Stimulated activated CD8-positive, alpha-beta memory T cell treated with anti-CD3 and anti-CD28 coated beads, Interleukin-4, amount 100 ng/mL, for 48 hours (primary cell): ENCODE measurements around the gene NXPH4.

ENCODE experiments used
- DNase-seq: peaks from one replicate; pipeline ENCODE4 v3.0.0-alpha.2; 2020

NXPH4 gene

GRCh38 chr12:57183939-57184725, 32.5 kb upstream of the NXPH4 start:
- no peak for DNase-seq

GRCh38 chr12:57185403-57185802, 31.2 kb upstream of the NXPH4 start:
- DNase-seq = no peak

GRCh38 chr12:57185906-57186508, 30.6 kb upstream of the NXPH4 start:
- no peak for DNase-seq

- no peak for DNase-seq
Observed at GRCh38 chr12:57187222-57188089, 29.1 kb upstream of the NXPH4 start.

GRCh38 chr12:57188090-57188425, 28.5 kb upstream of the NXPH4 start:
- no peak for DNase-seq

GRCh38 chr12:57190037-57190436, 26.6 kb upstream of the NXPH4 start:
- no peak for DNase-seq

- no peak for DNase-seq
Observed at GRCh38 chr12:57190821-57191220, 25.8 kb upstream of the NXPH4 start.

- DNase-seq = no peak
Observed at GRCh38 chr12:57191410-57191809, 25.2 kb upstream of the NXPH4 start.

- DNase-seq = no peak
Observed at GRCh38 chr12:57192920-57193319, 23.7 kb upstream of the NXPH4 start.

GRCh38 chr12:57193706-57194245, 22.8 kb upstream of the NXPH4 start:
- DNase-seq = no peak

- DNase-seq = no peak
Observed at GRCh38 chr12:57194253-57194652, 22.3 kb upstream of the NXPH4 start.

- no peak for DNase-seq
Observed at GRCh38 chr12:57195186-57195585, 21.4 kb upstream of the NXPH4 start.

- no peak for DNase-seq
Observed at GRCh38 chr12:57195611-57196371, 20.8 kb upstream of the NXPH4 start.

- DNase-seq = no peak
Observed at GRCh38 chr12:57196439-57196838, 20.2 kb upstream of the NXPH4 start.

- DNase-seq = no peak
Observed at GRCh38 chr12:57196956-57197355, 19.6 kb upstream of the NXPH4 start.

- DNase-seq = no peak
Observed at GRCh38 chr12:57198329-57198728, 18.3 kb upstream of the NXPH4 start.

GRCh38 chr12:57199191-57199590, 17.4 kb upstream of the NXPH4 start:
- no peak for DNase-seq

GRCh38 chr12:57200497-57200896, 16.1 kb upstream of the NXPH4 start:
- DNase-seq = no peak

GRCh38 chr12:57201219-57201618, 15.4 kb upstream of the NXPH4 start:
- no peak for DNase-seq

GRCh38 chr12:57201631-57202030, 15.0 kb upstream of the NXPH4 start:
- DNase-seq = no peak

- no peak for DNase-seq
Observed at GRCh38 chr12:57202321-57202720, 14.3 kb upstream of the NXPH4 start.

GRCh38 chr12:57203201-57203600, 13.4 kb upstream of the NXPH4 start:
- DNase-seq = no peak

GRCh38 chr12:57203791-57204190, 12.8 kb upstream of the NXPH4 start:
- no peak for DNase-seq
